ENCODE data around the gene REM2. TPM values are rescaled to one million over a fixed set of nuclear protein-coding genes. Genes with fewer than 3 reads are reported as not detected.

Gene REM2
- total RNA-seq, 2 experiments from 2014 or later: 1.5 to 5.7 TPM

- intact Hi-C loops (cut with micrococcal nuclease; ENCODE audit: unreplicated experiment): no loop called here
- no TSS peak for BruUV-seq (replicated peaks)
- no peaks in the 10 kb centered on the region for H3K9me3 ChIP-seq (ENCODE audit: low read length)
- TF ChIP-seq, protein P1, sequence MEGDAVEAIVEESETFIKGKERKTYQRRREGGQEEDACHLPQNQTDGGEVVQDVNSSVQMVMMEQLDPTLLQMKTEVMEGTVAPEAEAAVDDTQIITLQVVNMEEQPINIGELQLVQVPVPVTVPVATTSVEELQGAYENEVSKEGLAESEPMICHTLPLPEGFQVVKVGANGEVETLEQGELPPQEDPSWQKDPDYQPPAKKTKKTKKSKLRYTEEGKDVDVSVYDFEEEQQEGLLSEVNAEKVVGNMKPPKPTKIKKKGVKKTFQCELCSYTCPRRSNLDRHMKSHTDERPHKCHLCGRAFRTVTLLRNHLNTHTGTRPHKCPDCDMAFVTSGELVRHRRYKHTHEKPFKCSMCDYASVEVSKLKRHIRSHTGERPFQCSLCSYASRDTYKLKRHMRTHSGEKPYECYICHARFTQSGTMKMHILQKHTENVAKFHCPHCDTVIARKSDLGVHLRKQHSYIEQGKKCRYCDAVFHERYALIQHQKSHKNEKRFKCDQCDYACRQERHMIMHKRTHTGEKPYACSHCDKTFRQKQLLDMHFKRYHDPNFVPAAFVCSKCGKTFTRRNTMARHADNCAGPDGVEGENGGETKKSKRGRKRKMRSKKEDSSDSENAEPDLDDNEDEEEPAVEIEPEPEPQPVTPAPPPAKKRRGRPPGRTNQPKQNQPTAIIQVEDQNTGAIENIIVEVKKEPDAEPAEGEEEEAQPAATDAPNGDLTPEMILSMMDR (conservative IDR thresholded peaks at IDR 0.05; ENCODE audit: low read length): no peak
- no peak for TF ChIP-seq EZH2phosphoT487 (IDR thresholded peaks at IDR 0.05; ENCODE audit: borderline replicate concordance, low read depth, low read length)
- H3K9me2 ChIP-seq (ENCODE audit: insufficient read depth, low read length): no peaks in the 10 kb centered on the region
- no peak overlapping the region for H3K27ac ChIP-seq (ENCODE audit: low read depth, low read length, poor library complexity, severe bottlenecking)
- no peak overlapping the region for H3K4me3 ChIP-seq (ENCODE audit: low read depth, low read length, poor library complexity, severe bottlenecking)
- no peak overlapping the region for H3K4me2 ChIP-seq (ENCODE audit: low read length)
- no peaks in the 10 kb centered on the region for H4K20me1 ChIP-seq (ENCODE audit: insufficient read depth, low read length)
- peaks cover 69% of the 10 kb centered on the region for H3K36me3 ChIP-seq (ENCODE audit: insufficient read depth, low read length)
- ChIA-PET CTCF (ENCODE audit: unreplicated experiment) (no interaction called here), POLR2A (interaction anchor here (0.5 to 5.5 kb wide), 2 partner anchors 8 to 122 kb away, joined by 3 to 65 read pairs; partner anchors contain the start of gene REM2)
- H2AFZ ChIP-seq (ENCODE audit: low read length): no peak overlapping the region
- DNase-seq (ENCODE audit: low spot score): no peak
- H3K4me1 ChIP-seq (ENCODE audit: insufficient read depth, low read length, poor library complexity, severe bottlenecking): peaks cover 19% of the 10 kb centered on the region
- H3K79me2 ChIP-seq (ENCODE audit: insufficient read depth, low read depth, low read length): peaks cover 19% of the 10 kb centered on the region
Measured at GRCh38 chr14:22875003-22875747, 7.8 kb upstream of the REM2 start.

GRCh38 chr14:22875748-22876319 lies 7.2 kb upstream of the REM2 start:
- TF ChIP-seq, protein P1 (conservative IDR thresholded peaks at IDR 0.05; ENCODE audit: low read length): no peak
- H3K27ac ChIP-seq (ENCODE audit: low read depth, low read length, poor library complexity, severe bottlenecking): no peak overlapping the region
- no TSS peak for BruUV-seq (replicated peaks)
- no peak overlapping the region for H3K4me2 ChIP-seq (ENCODE audit: low read length)
- CTCF ChIA-PET (ENCODE audit: unreplicated experiment): interaction anchor here (0.7 kb wide), 1 partner anchor 11 kb away, joined by 3 read pairs; no protein-coding TSS in a partner anchor
- intact Hi-C loops (cut with micrococcal nuclease; ENCODE audit: unreplicated experiment): no loop called here
- POLR2A ChIA-PET: interaction anchor here (0.5 kb wide), 1 partner anchor 121 kb away, joined by 3 read pairs; no protein-coding TSS in a partner anchor
- peaks cover 69% of the 10 kb centered on the region for H3K36me3 ChIP-seq (ENCODE audit: insufficient read depth, low read length)
- H3K79me2 ChIP-seq (ENCODE audit: insufficient read depth, low read depth, low read length): peaks cover 19% of the 10 kb centered on the region
- H2AFZ ChIP-seq (ENCODE audit: low read length): no peak overlapping the region
- no peak overlapping the region for H3K4me3 ChIP-seq (ENCODE audit: low read depth, low read length, poor library complexity, severe bottlenecking)
- H3K4me1 ChIP-seq (ENCODE audit: insufficient read depth, low read length, poor library complexity, severe bottlenecking): peaks cover 14% of the 10 kb centered on the region
- no peaks in the 10 kb centered on the region for H3K9me2 ChIP-seq (ENCODE audit: insufficient read depth, low read length)
- no peaks in the 10 kb centered on the region for H3K9me3 ChIP-seq (ENCODE audit: low read length)
- no peak for DNase-seq (ENCODE audit: low spot score)
- no peaks in the 10 kb centered on the region for H4K20me1 ChIP-seq (ENCODE audit: insufficient read depth, low read length)

GRCh38 chr14:22877000-22877501 lies 6.0 kb upstream of the REM2 start:
- CTCF ChIA-PET (ENCODE audit: unreplicated experiment): no interaction called here
- POLR2A ChIA-PET: no interaction called here

More at GRCh38 chr14:22877000-22877501, 6.0 kb upstream of the REM2 start:
- intact Hi-C loops (cut with micrococcal nuclease; ENCODE audit: unreplicated experiment): no loop called here
- Histone ChIP-seq H3K27ac (ENCODE audit: low read depth, low read length, poor library complexity, severe bottlenecking) (no peak overlapping the region), H4K20me1 (ENCODE audit: insufficient read depth, low read length) (no peaks in the 10 kb centered on the region), H3K36me3 (ENCODE audit: insufficient read depth, low read length) (peaks cover 69% of the 10 kb centered on the region), H3K79me2 (ENCODE audit: insufficient read depth, low read depth, low read length) (peaks cover 19% of the 10 kb centered on the region), H3K4me1 (ENCODE audit: insufficient read depth, low read length, poor library complexity, severe bottlenecking) (peaks cover 22% of the 10 kb centered on the region), H3K9me3 (ENCODE audit: low read length) (no peaks in the 10 kb centered on the region), H3K9me2 (ENCODE audit: insufficient read depth, low read length) (no peaks in the 10 kb centered on the region), H3K4me2 (ENCODE audit: low read length) (no peak overlapping the region), H3K4me3 (ENCODE audit: low read depth, low read length, poor library complexity, severe bottlenecking) (no peak overlapping the region), H2AFZ (ENCODE audit: low read length) (no peak overlapping the region)
- BruUV-seq (replicated peaks): no TSS peak
- no peak for TF ChIP-seq EZH2phosphoT487 (IDR thresholded peaks at IDR 0.05; ENCODE audit: borderline replicate concordance, low read depth, low read length)
- TF ChIP-seq, protein P1 (conservative IDR thresholded peaks at IDR 0.05; ENCODE audit: low read length): no peak
- no peak for DNase-seq (ENCODE audit: low spot score)

Data from OCI-LY7 (cell line).